A549 (cell line): Measurements from ENCODE around the gene SPARC.

Experiments used
- EP300 ChIP-seq, 2 experiments: fragments of >200 bp; sonication (Bioruptor Twin); formaldehyde crosslinking; IDR thresholded peaks; 2 replicates in 1 of 2; 3 replicates in 1 of 2; pipeline ENCODE4 v1.6.1; 2016 to 2017
- NFE2L2 ChIP-seq: fragments of 150-350 bp; conservative IDR thresholded peaks from 2 replicates; pipeline ENCODE4 v1.6.1; 2014; ENCODE audit warnings: low read length
- RCOR1 ChIP-seq: fragments of 150-350 bp; IDR thresholded peaks from 2 replicates; pipeline ENCODE4 v1.6.1; 2014; ENCODE audit warnings: antibody characterized with exemption, low read length, low read depth
- USF2 ChIP-seq: fragments of 450-650 bp; IDR thresholded peaks from 2 replicates; pipeline ENCODE4 v1.6.1; 2014; ENCODE audit warnings: antibody characterized with exemption

- no peak for TF ChIP-seq USF2
- TF ChIP-seq RCOR1 = no peak
- no peak for TF ChIP-seq NFE2L2
- TF ChIP-seq EP300 (IDR thresholded peaks at IDR 0.05) = no peak
Observed at GRCh38 chr5:151630088-151630487, 56.6 kb downstream of the SPARC start.
